GM12801 (cell line): ENCODE data around the gene PCSK5.

ENCODE experiments used
- TF ChIP-seq, protein P1 (sequence below): IDR thresholded peaks from one replicate; pipeline ENCODE4 v1.5.1; 2011; ENCODE audit warnings: control low read depth; ENCODE audit not compliant: insufficient read length; ENCODE audit errors: extremely low read depth

The PCSK5 gene

DNA sequence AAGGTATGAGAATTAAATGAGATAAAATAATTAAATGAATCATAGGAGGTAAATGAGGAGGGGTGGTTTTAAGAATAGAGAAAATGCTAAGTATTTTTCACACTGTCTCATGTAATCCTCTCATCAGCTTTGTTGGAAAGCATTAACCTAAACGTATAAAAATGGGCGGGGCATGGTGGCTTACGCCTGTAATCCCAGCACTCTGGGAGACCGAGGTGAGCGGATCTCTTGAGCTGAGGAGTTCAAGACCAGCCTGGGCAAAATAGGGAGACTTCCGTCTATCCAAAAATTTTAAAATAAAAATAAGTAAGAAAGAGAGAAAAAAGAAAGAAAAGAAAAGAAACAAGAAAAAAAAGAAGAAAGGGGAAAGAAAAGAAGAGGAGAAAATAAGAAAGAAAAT is 505.7 kb downstream of the PCSK5 start:
- TF ChIP-seq, protein P1, sequence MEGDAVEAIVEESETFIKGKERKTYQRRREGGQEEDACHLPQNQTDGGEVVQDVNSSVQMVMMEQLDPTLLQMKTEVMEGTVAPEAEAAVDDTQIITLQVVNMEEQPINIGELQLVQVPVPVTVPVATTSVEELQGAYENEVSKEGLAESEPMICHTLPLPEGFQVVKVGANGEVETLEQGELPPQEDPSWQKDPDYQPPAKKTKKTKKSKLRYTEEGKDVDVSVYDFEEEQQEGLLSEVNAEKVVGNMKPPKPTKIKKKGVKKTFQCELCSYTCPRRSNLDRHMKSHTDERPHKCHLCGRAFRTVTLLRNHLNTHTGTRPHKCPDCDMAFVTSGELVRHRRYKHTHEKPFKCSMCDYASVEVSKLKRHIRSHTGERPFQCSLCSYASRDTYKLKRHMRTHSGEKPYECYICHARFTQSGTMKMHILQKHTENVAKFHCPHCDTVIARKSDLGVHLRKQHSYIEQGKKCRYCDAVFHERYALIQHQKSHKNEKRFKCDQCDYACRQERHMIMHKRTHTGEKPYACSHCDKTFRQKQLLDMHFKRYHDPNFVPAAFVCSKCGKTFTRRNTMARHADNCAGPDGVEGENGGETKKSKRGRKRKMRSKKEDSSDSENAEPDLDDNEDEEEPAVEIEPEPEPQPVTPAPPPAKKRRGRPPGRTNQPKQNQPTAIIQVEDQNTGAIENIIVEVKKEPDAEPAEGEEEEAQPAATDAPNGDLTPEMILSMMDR: no peak

DNA sequence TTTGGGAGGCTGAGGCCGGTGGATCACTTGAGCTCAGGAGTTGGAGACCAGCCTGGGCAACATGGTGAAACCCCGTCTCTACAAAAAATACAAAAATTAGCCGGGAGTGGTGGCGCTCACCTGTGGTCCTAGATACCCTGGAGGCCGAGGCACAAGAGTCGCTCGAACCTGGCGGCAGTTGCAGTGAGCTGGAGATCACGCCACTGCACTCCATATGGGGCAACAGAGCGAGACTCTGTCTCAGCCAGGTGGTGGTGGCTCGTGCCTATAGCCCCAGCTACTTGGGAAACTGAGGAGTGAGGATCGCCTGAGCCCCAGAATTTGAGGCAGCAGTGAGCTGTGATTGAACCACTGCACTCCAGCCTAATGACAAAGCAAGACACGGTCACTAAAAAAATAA is 506.1 kb downstream of the PCSK5 start:
- TF ChIP-seq, protein P1: no peak

DNA sequence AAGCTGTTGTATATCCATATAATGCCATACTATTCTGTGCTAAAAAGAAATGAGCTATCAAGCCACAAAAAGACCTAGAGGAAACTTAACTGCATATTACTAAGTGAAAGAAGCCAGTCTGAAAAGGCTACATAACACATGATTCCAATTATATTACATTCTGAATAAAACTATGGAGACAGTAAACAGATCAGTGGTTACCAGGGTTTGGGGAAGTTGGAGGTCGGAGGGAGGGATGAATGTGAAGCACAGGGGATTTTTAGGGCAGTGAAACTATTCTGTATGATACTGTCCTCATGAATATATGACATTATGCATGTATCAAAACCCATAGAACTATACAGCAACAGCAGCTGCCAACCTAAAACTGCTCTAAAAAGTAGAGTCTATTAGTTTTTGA is 509.4 kb downstream of the PCSK5 start:
- TF ChIP-seq, protein P1: no peak

DNA sequence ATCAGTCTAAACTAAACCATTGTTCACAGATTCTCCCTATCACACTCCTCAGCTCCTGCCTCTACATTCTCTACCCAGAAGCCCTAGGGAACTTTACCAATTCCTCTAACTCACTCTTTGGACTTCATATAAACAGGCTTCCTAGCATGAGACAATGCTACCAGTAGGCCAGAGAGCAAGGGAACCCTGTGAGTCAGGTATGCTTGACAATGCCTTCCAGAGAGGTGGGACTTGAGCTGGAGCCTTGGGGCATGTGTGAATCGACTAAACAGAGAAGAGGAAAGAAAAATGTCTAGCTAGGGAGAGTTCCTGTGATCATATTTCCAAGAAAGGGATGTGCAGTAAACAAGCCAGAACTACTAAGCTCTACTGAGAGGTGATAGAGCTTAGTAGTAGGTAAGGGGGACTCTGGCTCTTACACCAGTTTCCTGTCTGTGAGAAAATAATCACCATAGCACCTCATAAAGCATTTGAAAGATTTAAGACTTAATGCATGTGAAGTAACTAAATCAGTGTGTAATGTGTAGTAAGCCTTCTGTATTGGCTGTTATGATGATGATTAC is 510.1 kb downstream of the PCSK5 start:
- TF ChIP-seq, protein P1: no peak

DNA sequence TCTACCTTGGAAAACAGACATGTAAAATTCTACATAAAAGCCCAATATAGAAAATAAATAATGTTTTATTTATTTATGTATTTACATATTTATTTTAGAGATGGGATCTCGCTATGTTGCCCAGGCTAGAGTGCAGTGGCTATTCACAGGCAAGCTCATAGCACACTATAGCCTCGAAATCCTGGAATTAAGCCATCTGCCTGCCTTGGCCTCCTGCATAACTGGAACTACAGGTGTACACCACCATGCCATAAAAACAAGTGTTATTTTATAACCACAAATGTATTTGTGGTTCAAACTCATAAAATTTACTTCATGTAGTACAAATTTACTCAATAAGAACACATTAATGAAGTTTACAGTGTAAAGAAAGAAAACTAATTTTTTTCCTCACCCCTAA is 510.7 kb downstream of the PCSK5 start:
- TF ChIP-seq, protein P1: no peak

DNA sequence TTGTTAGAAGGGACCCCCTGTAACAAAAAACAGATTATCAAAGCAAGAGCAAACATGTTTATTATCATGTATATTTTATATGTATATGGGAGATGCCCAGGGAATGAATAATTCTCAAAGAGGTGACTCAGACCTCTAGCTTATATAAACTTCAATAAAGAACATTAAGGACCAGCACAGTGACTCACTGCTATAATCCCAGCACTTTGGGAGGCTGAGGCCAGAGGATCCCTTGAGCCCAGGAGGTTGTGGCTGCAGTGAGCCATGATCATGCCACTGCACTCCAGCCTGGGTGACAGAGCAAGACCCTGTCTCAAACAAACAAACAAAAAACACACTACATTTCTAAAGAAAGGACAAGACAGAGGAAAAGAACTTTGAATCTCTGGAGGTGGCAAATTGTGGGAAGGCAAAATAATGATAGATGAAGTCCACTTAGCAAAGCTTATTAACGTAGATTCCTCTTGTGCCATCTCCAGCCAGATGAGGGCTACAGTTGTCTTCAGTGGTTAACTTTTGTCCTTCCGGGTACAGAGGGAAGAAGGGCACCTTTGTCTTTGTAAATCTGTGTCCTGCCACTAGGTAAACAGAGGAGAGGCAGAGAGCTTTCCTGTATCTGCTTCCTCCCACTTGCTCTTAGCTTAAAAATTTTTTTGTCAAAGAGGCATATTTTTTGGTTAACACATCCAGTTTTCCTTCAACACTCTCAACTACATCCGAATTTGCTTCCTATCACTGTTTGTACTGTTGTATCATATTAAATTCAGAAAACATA is 511.3 kb downstream of the PCSK5 start:
- TF ChIP-seq, protein P1: no peak

DNA sequence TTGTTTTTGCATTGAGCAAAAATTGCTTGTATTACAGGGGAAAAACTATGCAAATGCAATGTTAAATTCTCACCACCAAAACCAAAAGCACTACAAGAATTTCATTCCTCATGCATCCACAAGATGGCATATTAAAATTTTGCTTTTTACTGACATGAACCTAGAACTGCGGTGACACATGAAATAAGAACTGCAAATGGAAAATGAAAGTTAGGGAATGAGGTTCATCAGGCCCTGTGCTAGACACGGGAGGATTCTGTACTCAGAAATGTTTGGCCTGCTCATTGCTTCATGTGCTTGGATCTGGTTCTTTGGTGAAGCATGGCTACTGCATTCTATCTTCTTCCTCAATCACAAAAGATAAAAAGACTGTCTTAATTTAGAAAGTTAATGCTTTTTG is 512.9 kb downstream of the PCSK5 start:
- TF ChIP-seq, protein P1: no peak
